LoVo (cell line): Measurements from ENCODE around the gene AKAP11.

Experiments used
- DNase-seq: peaks from one replicate; pipeline ENCODE4 v3.0.0-alpha.2; 2016; ENCODE audit warnings: low spot score

AKAP11 gene

DNA sequence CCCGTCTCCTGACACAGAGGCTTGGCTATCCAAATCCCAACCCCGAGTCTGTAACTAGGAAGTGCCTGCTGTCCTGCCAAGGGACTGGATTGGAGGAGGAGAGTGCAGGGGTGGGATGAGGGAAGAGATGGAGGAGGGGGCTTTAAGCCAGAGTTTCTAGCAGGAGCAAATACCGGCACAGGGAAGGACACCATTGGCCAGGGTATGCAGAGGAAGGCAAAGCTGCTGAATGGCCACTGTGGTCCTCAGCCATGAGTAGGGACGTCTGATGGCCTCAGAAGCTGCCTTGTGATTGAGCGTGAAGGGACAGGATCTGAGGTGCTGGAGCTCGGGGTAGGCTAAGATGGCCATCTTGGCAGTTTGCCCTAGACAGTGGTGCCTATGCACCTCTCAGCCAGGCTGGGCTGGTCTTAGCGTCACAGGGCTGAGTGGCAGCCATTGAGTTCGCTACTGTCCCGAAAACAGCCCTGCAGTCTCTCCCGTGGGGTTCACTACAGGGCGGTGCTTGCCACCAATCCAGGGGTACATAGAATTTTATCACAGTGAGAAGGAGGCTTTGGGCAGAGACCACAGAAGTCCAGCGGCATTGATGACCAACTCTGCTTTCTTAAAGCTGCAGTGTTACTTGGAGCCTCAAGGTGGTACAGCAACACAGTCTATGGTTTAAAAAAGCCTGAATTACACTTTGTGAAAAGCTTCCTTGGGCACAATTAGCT, 61.8 kb downstream of the AKAP11 start:
- no peak for DNase-seq

DNA sequence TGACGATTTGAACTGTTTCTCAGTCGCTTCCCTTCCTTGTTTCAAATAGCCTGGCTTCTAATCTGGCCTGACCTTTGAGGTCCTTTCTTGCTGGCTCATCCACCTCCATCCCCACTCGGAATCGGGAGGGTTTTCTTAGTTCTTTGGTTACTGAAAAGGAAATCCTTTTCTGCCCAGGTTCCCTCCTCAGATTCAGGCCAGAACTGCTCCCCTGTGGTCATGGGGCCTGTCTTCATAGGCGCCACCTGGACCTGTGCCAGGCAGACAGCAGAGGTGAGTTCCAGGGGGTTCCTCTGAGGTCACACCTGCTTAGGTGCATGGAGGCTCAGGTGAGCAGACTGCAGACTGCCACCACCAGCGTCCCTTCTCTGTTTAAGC, 62.4 kb downstream of the AKAP11 start:
- no peak for DNase-seq

DNA sequence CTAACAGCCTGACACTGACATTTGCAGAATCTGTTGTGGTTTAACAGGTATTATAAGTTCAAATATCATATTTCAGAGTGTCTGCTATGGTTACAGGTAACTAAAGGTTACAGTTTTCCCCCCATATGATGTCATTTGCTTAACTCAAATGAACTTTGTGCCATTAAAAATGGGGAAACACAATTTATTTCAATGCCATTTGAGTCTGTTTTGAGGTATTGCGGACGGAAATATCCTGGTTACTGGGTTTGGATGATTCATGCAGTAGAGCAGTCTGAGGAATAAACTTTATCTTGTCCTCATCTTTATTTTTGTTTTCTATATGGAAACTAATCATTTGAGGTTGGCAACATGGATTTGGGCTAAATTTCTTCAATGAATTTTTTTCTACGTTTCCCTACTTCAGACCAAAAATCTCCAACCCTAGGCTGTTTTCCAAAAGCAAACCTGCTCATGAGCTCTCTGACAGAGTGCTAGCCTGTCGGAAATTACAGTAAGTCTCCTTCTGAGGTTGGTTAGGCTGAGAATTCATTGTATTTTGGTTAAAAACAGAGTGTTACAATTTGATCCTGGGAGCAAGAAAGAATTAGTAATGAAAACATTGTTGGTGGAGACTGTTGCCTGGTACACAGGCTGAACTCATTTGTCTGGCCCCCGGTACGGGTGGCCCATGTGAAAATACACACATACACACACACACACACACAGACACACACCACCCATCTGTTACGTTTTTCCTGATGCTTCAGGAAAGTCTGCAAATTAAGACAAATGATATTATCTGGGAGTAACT, 66.1 kb downstream of the AKAP11 start:
- DNase-seq: no peak

DNA sequence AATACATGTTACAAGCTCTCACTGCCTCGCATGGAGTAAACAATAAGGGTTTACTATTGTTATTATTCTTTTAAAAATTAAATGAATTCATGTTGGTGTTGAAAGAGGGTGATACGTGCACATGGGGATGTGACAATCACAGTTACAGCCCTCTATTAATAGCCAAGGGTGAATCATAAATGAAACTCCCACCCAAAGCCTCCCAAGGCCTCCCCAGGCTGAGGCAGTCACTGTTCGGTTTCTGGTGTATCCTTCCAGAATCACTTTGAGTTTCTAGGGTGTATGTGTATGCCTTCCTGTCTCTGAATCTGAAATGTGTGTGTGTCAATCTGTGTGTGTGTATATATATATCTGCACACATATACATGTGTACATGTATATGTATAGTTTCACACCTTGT, 73.4 kb downstream of the AKAP11 start:
- DNase-seq: no peak

DNA sequence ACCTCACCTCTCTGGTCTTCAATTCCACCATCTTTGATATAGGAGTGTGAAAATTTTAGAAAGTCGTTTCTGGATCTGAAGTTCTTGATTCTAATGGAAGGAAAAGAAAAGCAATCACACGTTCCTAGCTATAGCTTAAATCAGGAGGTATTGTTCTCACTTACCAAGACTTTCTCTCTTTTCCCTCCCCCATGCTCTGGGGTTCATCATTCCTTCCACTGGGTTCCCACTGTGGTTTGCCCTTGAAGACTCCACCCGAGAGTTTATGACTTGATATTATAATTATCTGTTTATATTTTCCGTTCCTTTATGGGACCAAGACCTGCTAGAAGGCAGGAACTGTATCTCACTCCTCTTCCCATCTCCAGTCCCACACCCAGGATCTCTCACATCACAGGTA, 76.6 kb downstream of the AKAP11 start:
- no peak for DNase-seq

DNA sequence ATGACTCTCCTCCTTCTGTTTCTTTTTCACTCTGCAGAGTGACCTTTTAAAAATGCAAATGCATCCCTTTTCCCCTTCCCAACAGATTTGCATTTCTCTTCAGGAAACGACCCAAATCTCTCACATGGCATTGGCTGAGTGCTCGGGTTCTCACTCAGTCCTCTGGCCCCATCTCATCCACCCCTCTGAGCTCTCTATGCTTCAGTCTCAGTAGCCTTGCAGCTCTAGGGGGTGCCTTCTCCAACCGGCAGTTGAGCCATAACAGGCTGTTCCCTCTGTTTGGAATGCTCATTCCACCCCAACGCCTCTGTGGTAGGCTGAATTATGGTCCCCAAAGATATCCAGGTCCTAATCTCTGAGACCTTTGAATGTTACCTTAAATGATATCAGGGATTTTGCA, 78.2 kb downstream of the AKAP11 start:
- DNase-seq: no peak

DNA sequence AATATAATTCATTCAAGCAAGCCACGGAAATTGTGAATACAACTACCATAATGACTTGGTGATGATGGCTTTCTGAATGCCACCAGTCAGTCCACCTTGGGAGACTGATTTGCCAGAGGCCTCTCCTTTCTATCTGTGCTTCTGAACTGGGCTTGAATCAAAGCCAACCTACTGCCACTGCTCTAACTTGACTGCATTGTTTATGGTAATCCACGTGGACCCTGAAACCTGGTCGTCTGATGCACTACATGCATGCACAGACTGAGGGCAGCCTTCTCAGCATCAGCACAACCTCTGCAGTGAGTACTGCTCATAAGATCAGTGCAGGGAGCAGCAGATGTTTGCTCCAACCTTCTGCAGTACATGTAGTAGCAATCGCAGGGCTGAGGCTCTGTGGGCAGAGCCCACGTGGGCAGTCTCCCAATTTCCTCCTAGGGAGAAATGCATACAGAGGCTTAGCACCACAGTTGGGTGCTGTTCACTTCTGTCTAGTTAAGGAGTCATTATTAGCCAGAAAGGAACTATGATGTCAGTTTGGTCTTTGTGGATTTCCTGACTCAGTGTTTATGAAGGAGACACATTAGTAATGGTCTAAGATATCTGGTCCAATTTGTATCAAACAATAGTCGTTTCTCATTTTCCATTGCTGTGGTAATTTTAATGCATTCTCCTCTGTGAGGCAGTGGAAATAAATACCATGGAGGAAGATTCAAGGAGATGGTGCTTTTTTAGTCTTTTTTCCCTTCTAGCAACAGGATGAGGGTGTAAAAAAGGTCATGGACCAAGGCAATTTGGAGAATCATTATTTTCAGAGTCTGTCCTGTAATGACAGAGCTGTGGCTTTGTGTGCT, 82.5 kb downstream of the AKAP11 start:
- no peak for DNase-seq

DNA sequence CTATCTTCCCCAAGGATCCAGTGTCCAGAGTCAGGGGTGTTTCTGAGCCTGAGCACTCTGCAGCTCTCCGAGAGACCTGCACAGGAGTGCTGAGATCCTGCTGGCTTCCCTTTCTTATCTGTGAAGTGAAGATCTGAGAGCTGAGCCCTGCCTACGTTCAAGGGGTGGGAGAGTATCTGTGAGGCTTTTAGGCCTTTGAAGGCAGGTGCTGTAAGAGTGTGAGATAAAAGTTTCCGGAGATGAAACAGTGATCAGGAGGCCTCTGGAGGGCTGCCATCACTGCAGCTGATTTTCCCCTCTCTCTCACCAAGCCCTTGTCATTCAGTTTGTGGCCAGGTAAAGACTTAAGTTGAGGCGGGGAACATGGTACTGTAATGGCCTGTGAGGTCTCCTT, 83.1 kb downstream of the AKAP11 start:
- DNase-seq: no peak

DNA sequence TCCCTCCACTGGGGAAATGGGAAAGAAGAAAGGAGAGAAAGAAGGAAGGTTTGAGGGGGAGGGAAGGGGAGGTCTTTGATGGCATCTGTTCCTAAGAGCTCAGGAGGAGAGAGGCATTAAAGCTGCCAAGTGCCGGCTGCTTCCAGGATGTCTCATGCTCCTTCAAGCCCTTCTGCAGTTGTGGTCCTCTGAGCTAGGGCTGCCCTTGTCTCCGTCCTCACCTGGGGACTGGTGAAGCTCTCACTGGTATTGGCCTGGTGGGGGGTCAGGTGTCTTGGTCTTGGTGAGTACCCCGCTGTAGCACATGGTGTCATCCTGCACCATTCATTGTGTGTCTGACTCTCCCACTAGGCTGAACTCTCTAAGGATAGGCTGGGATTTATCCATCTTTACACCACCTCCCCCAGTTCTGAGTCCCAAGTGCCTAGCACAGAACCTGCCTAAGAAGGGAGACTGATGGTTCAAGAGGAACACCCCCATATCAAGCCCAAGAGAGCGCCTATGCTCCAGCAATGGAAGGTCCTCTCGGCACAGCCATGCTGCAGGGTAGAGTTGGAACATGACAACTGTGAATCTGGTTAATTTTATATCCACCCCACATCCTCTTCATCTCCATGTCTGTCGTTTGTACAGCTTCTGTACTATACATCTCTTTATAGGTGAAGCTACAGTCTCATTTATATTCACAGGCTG, 83.7 kb downstream of the AKAP11 start:
- DNase-seq: no peak

DNA sequence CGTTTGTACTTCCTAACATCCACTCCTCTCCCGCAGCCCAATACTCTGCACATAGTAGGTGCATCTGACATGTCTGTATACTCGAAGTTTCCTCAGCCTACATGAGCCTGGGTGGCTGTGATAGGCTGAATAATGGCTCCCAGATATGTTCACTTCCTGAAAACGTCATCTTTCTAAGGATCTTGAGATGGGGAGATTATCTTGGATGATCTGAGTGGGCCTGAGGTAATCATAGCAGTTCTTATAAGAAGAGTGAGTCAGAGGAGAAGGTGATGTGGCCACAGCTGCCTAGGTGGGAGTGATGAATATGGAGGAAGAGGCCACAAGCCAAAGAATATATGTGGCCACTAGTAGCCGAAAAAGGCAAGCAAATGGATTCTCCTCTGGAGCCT, 84.2 kb downstream of the AKAP11 start:
- no peak for DNase-seq

DNA sequence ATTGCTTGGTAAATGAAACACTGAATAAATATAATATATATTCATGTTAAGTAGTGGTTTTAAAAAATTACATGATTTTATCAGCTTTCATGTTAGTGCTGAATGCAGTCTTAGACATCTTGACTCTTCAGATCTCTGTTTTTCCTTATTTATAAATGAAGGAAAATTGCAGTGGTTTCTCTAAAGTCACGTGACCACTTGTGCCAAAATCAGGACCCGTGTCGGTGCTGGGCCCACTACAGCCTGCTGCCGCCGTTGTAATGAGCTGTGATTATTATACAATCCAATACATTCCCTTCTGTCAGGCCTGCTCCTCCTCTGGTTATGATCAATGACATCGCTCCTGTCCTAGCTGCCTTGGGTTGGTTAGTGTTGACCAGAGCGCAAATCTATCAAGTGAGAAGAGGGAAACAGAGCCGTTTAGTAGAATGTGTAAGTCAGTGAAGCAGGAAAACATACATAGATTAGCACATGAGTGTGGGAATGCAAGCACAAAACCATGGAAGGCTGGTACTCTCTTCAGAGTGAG, 88.2 kb downstream of the AKAP11 start:
- no peak for DNase-seq

DNA sequence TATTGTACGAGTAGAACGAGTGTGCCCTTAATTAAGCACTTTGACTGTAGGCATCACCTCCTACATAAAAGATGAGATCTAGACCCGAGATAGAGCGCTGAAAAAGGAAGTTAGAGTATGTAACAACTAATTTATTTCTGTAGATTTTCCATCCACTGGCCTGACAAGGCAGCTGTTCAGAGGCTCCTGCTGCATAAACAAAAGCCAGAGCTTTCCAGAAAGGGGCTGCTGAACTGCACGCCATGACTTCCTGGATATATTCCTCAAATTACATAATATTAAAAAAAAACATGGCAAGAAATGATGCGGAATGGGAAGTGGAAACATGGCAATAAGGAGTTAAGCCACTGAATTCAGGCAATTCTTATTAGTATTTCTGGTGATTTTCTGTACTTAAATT, 89.7 kb downstream of the AKAP11 start:
- no peak for DNase-seq

DNA sequence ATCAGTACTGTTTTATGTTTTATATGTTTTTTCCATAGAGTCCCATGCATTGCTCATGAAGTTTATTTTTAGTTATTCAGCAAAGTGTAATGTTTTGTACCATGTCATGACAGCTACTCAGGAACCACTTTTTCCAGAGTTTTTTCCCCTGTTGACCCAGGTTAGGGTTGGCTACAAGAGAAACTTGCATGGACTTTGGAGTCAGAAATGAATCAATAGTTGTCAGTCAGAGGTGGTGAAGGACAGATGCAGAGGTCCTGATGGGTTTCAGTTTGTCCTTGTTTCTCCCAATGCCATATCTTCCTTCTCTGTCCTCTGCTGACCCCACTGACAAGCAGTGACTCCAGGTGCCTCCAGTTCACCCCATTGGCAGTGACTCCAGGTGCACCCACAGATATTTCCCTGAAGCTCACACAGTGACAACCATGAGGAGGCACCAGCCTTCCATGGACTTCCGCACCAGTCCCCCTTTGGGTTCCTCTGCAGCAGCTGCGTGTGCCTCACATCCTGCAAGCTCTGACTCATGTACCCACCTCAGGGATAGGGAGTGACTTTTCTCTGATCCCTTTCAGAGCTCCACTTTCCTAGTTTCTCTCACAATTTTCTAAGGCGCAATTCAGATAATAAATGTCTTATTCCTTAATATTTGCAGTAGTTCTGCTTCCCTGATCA, 92.1 kb downstream of the AKAP11 start:
- DNase-seq: no peak

DNA sequence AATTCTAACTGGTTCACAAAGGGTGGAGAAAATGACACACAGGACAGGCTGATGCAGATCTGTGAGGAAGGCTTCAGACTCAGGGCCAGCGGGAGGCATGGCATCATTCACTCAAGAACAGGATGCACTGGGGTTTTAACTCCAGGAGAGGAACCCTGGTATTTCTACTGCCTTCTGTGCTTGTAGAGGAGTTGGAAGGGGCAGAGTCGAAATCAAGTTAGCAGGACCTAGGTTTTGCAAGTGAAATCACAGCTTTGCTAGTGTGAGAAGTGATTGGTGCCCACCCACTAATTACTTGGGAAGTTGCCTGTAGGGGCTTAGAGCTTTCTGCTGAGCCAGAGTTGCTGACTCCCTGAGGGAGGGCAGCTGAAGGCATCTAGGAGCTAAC, 92.7 kb downstream of the AKAP11 start:
- no peak for DNase-seq

DNA sequence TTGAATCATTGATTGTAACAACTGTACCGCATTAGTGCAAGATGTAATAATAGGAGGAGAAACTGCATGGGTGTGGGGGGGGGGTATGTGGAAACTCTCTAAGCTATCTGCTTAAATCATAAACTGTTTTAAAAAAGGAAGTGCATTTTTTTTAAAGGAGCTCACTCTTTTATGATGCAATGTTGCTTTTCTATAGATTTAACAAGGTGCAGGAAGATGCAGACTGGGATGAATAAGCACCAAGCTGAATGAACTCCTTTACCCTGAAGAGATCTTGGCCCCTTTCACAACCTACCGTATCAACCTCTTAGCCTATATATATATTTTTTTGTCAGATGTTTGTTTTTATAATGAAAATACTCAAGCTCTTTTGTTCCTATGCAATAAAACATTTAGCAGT, 95.9 kb downstream of the AKAP11 start:
- DNase-seq: no peak

DNA sequence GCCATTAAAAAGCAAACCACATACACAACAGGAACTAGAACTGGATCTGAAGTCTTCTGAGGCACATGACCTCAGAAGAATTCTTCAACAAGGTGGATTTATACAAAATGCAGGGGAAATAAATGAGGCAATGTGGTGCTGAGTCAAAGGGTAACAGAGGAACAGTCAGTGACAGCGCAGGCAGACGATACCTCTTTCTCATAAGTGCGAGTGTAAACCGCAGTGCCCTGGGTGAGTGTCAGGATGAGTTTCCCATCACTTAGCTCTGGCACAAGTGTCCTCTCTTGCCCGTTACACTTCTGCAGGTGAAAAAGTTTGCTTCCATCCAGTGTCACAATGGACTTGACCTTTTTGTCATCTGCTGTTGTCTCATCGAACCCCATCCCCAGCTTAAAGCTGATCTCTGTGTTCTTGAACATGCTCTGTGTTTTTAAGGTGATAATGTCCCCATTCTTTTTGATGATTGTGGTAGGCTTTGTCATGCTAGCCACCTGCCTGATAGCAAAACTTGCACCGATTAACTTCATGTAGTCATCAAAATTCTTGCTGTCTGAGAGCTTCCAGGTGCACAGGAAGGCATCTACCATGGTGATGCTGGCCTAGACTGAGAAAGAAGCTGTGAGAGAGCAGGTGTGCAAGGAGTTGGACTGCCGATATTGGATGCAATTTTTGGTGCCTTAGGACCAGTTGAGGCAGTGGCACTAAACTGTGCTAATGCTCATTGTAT, 97.3 kb downstream of the AKAP11 start:
- no peak for DNase-seq

DNA sequence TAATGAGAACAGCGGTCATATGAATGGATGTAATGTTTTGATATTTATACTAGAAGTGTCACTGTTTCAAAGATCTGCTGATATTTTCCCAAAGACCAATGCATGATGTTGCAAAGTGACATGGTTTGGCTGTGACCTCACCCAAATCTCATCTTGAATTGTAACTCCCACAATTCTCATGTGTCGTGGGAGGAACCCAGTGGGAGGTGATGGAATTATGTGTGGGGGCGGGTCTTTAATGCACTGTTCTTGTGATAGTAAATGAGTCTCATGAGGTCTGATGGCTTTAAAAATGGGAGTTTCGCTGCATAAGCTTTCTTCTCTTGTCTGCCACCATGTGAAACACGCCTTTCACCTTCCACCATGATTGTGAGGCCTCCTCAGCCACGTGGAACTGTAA, 98.3 kb downstream of the AKAP11 start:
- no peak for DNase-seq
